HEK293 (cell line): ENCODE data around the gene AKNA.

ENCODE experiments used
- CTCF ChIA-PET: fragments of 350-600 bp; formaldehyde crosslinking; extraction: SDS; loops from one replicate; lab custom pipeline; 2021; ENCODE audit warnings: antibody characterized with exemption; lab: Yijun Ruan, JAX
- POLR2A ChIA-PET: fragments of 300-600 bp; formaldehyde crosslinking; extraction: SDS; loops from one replicate; lab custom pipeline; 2020; ENCODE audit warnings: antibody characterized with exemption, inconsistent platforms; lab: Yijun Ruan, JAX
- H3K27ac ChIP-seq: fragments of 200-500 bp; sonication (Bioruptor generic); 2 replicates; pipeline ENCODE4 v1.5.1; 2014; ENCODE audit warnings: low read depth, low read length, control low read depth, inconsistent platforms; ENCODE audit errors: extremely low read depth
- H3K36me3 ChIP-seq, 2 experiments: fragments of 200-500 bp in 1 of 2; sonication (Bioruptor generic) in 1 of 2; 1 replicate in 1 of 2; 2 replicates in 1 of 2; pipeline ENCODE4 v1.5.1; 2014 to 2017; ENCODE audit warnings: inconsistent platforms in 2 of 2, low read length in 2 of 2; ENCODE audit not compliant: control insufficient read depth in 2 of 2, insufficient read depth in 1 of 2
- H3K4me1 ChIP-seq: fragments of 200-500 bp; sonication (Bioruptor generic); 2 replicates; pipeline ENCODE4 v1.5.1; 2014; ENCODE audit warnings: mild to moderate bottlenecking, low read length, inconsistent platforms; ENCODE audit not compliant: control insufficient read depth, insufficient read depth
- H3K4me3 ChIP-seq: 2 replicates; pipeline ENCODE4 v1.5.1; 2011; ENCODE audit warnings: low read depth, mild to moderate bottlenecking, control low read depth, low read length, moderate library complexity
- H3K9me3 ChIP-seq: fragments of 200-500 bp; sonication (Bioruptor generic); 2 replicates; pipeline ENCODE4 v1.5.1; 2014; ENCODE audit warnings: low read depth, low read length, inconsistent platforms; ENCODE audit not compliant: control insufficient read depth, insufficient read depth
- GLI4 ChIP-seq: fragments of 450-650 bp; formaldehyde crosslinking; IDR thresholded peaks from 2 replicates; pipeline ENCODE4 v1.5.1; 2016; ENCODE audit warnings: missing biosample characterization, missing genetic modification characterization
- REPIN1 ChIP-seq: fragments of 450-650 bp; formaldehyde crosslinking; IDR thresholded peaks from 2 replicates; pipeline ENCODE4 v1.5.1; 2017; ENCODE audit warnings: missing biosample characterization, missing genetic modification characterization, low read depth
- SCRT2 ChIP-seq: fragments of 450-650 bp; formaldehyde crosslinking; IDR thresholded peaks from 2 replicates; pipeline ENCODE4 v1.5.1; 2016; ENCODE audit warnings: missing biosample characterization, missing genetic modification characterization
- ZFP69B ChIP-seq: fragments of 450-650 bp; formaldehyde crosslinking; IDR thresholded peaks from 2 replicates; pipeline ENCODE4 v1.5.1; 2016; ENCODE audit warnings: missing biosample characterization, missing genetic modification characterization
- ZNF114 ChIP-seq: fragments of 450-650 bp; formaldehyde crosslinking; IDR thresholded peaks from 2 replicates; pipeline ENCODE4 v1.5.0; 2017; ENCODE audit warnings: missing biosample characterization, missing genetic modification characterization
- ZNF121 ChIP-seq: fragments of 450-650 bp; formaldehyde crosslinking; IDR thresholded peaks from 2 replicates; pipeline ENCODE4 v1.5.1; 2016; ENCODE audit warnings: missing biosample characterization, missing genetic modification characterization
- ZNF426 ChIP-seq: fragments of 450-650 bp; formaldehyde crosslinking; IDR thresholded peaks from 2 replicates; pipeline ENCODE4 v1.5.1; 2017; ENCODE audit warnings: missing biosample characterization, missing genetic modification characterization, mild to moderate bottlenecking, inconsistent platforms, moderate library complexity
- ZNF654 ChIP-seq: fragments of 450-650 bp; formaldehyde crosslinking; IDR thresholded peaks from 2 replicates; pipeline ENCODE4 v1.5.1; 2016; ENCODE audit warnings: low read depth, missing biosample characterization, missing genetic modification characterization
- ZNF707 ChIP-seq: fragments of 450-650 bp; formaldehyde crosslinking; IDR thresholded peaks from 2 replicates; pipeline ENCODE4 v1.5.1; 2016; ENCODE audit warnings: missing biosample characterization, missing genetic modification characterization
- ZNF837 ChIP-seq: fragments of 450-650 bp; formaldehyde crosslinking; IDR thresholded peaks from 2 replicates; pipeline ENCODE4 v1.5.1; 2016; ENCODE audit warnings: missing biosample characterization, missing genetic modification characterization
- TF ChIP-seq, protein P1 (sequence below): fragments of 450-650 bp; formaldehyde crosslinking; IDR thresholded peaks from 2 replicates; pipeline ENCODE4 v1.5.1; 2016; ENCODE audit warnings: missing biosample characterization, missing genetic modification characterization

Gene AKNA

GRCh38 chr9:114341152-114341830 is 46.5 kb downstream of the AKNA start:
- TF ChIP-seq ZFP69B (no peak), GLI4 (tag by site-specific recombination) (no peak)
- CTCF ChIA-PET = interaction anchor here (0.6 to 1.0 kb wide), 4 partner anchors 64 to 312 kb away, joined by 3 to 4 read pairs (median 4); no protein-coding TSS in a partner anchor
- no peak overlapping the region for H3K4me3 ChIP-seq
- POLR2A ChIA-PET = no interaction called here
- H3K4me1 ChIP-seq = no peaks in the 10 kb centered on the region
- H3K9me3 ChIP-seq = no peaks in the 10 kb centered on the region
- no peak overlapping the region for H3K27ac ChIP-seq
- H3K36me3 ChIP-seq = no peaks in the 10 kb centered on the region

DNA sequence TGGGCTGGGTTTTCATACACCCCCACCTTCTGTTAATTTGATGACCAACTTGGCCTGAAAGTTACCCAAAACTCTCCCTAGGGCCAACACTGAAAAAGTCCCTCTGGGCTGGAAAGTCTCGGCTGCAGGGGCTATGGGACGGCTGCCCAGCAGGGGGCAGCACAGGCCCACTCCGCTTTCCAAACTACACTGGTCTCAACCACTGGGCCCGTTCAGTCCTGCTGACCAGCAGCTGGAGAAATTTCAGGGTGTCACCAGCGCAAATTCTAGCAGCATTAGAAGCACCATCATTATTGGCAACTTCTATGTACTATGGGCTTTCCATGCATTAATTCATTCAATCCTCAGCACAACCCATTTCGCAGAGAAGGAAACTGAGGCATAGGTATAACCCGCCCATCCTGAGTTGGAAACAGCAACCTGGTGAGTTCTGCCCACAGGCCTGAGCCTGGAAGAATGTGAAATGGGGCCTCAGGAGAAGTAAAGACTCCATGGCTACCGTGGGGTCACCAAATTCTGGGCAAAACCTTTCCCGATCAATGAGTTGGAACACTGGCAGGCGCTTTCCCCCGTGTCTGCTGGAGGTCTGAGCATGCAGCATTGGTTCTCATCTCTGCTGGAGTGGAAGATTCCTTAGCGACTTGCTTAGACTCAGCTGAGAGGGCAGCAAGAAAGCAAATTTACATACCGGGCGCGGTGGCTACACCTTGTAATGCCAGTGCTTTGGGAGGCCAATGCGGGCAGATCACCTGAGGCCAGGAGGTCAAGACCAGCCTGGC is 48.5 kb downstream of the AKNA start:
- Histone ChIP-seq H3K4me1 (no peaks in the 10 kb centered on the region), H3K27ac (no peak overlapping the region), H3K36me3 (no peaks in the 10 kb centered on the region), H3K9me3 (no peaks in the 10 kb centered on the region), H3K4me3 (no peak overlapping the region)
- CTCF ChIA-PET = interaction anchor here (0.6 to 2.8 kb wide), 20 partner anchors 10 to 1293 kb away, joined by 3 to 20 read pairs (median 3); no protein-coding TSS in a partner anchor
- TF ChIP-seq ZNF654 (tag by site-specific recombination) (peak; percentile 76), ZNF426 (no peak), ZNF121 (tag by site-specific recombination) (0 out of 2 replicates have a peak, but pooled peaks have one; percentile 15), ZNF707 (no peak)
- TF ChIP-seq, protein P1, sequence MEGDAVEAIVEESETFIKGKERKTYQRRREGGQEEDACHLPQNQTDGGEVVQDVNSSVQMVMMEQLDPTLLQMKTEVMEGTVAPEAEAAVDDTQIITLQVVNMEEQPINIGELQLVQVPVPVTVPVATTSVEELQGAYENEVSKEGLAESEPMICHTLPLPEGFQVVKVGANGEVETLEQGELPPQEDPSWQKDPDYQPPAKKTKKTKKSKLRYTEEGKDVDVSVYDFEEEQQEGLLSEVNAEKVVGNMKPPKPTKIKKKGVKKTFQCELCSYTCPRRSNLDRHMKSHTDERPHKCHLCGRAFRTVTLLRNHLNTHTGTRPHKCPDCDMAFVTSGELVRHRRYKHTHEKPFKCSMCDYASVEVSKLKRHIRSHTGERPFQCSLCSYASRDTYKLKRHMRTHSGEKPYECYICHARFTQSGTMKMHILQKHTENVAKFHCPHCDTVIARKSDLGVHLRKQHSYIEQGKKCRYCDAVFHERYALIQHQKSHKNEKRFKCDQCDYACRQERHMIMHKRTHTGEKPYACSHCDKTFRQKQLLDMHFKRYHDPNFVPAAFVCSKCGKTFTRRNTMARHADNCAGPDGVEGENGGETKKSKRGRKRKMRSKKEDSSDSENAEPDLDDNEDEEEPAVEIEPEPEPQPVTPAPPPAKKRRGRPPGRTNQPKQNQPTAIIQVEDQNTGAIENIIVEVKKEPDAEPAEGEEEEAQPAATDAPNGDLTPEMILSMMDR (tag by site-specific recombination) = peak; percentile 49
- POLR2A ChIA-PET = interaction anchor here (0.6 kb wide), 2 partner anchors 65 to 146 kb away, joined by 3 read pairs; no protein-coding TSS in a partner anchor

GRCh38 chr9:114338187-114338586 is 49.6 kb downstream of the AKNA start:
- Histone ChIP-seq H3K36me3 (no peaks in the 10 kb centered on the region), H3K27ac (no peak overlapping the region), H3K9me3 (no peaks in the 10 kb centered on the region), H3K4me1 (no peaks in the 10 kb centered on the region)
- POLR2A ChIA-PET = interaction anchor here (1.0 kb wide), 1 partner anchor 249 kb away, joined by 3 read pairs; the partner anchor contains the start of gene ATP6V1G1
- TF ChIP-seq ZNF114 (tag by site-specific recombination) (no peak), SCRT2 (tag by site-specific recombination) (peak; percentile 74), REPIN1 (tag by site-specific recombination) (no peak)
- TF ChIP-seq, all 188 proteins: peak for 1
- no peak overlapping the region for H3K4me3 ChIP-seq
- CTCF ChIA-PET = interaction anchor here (0.6 to 2.8 kb wide), 14 partner anchors 9 to 1292 kb away, joined by 3 to 20 read pairs (median 4); partner anchors contain the start of gene ATP6V1G1

- no peaks in the 10 kb centered on the region for H3K36me3 ChIP-seq
- TF ChIP-seq ZNF837 = no peak
- no peaks in the 10 kb centered on the region for H3K4me1 ChIP-seq
- no peaks in the 10 kb centered on the region for H3K9me3 ChIP-seq
- ChIA-PET CTCF (no interaction called here), POLR2A (no interaction called here)
- no peak overlapping the region for H3K4me3 ChIP-seq
- no peak overlapping the region for H3K27ac ChIP-seq
These were observed 50.9 kb downstream of the AKNA start for GRCh38 chr9:114336699-114337395.
